ENCODE data around the gene TCOF1.

TCOF1 gene

DNA sequence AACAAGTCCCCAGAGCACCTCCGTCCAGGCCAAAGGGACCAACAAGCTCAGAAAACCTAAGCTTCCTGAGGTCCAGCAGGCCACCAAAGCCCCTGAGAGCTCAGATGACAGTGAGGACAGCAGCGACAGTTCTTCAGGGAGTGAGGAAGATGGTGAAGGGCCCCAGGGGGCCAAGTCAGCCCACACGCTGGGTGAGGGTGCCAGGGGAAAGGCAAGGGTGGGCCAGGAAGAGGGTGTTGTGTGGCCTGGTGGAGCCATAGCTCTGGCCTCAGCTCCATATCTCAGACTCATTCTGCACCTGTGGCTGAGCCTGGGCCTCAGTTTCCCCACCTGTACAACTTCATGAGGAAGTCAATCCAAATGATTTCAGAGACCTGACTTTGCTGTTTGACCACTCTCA, 34.5 kb downstream of the TCOF1 start:
- TF ChIP-seq SUZ12 (IDR thresholded peaks at IDR 0.05; ENCODE audit: extremely low read depth, insufficient read depth, insufficient read length): no peak
- DNase-seq (ENCODE audit: low read depth, low spot score): no peak
- no peak overlapping the region for H3K4me3 ChIP-seq (ENCODE audit: insufficient read length, low read depth)
- no peaks in the 10 kb centered on the region for H3K4me1 ChIP-seq (ENCODE audit: insufficient read depth, insufficient read length)
- no peaks in the 10 kb centered on the region for H3K27me3 ChIP-seq (ENCODE audit: insufficient read depth, insufficient read length)
- H3K9ac ChIP-seq (ENCODE audit: insufficient read length, low read depth): no peak overlapping the region
- H3K9me3 ChIP-seq (ENCODE audit: insufficient read depth, low read length): no peaks in the 10 kb centered on the region
- peaks cover 97% of the 10 kb centered on the region for H3K36me3 ChIP-seq (ENCODE audit: insufficient read depth, insufficient read length, low read length)

DNA sequence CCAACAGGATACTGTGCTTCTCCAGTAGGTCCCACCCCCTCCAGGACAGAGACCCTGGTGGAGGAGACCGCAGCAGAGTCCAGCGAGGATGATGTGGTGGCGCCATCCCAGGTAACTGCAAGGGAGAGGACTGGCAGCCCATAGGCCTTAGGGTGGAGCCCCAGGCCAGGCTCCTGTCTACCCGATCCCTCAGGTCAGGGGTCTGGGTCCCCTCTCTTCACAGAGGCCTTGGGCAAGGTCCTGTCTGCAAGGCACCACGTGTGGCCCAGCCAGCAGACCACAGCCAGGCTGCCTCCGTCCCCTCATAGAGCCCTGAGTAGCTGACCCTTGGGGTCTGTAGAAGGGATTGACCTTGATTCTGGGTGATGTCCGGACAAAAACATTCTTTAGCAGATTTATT, 35.2 kb downstream of the TCOF1 start:
- no peak for DNase-seq (ENCODE audit: low read depth, low spot score)
- H3K4me1 ChIP-seq (ENCODE audit: insufficient read depth, insufficient read length): no peaks in the 10 kb centered on the region
- H3K36me3 ChIP-seq (ENCODE audit: insufficient read depth, insufficient read length, low read length): peaks cover 97% of the 10 kb centered on the region
- H3K9me3 ChIP-seq (ENCODE audit: insufficient read depth, low read length): no peaks in the 10 kb centered on the region
- H3K9ac ChIP-seq (ENCODE audit: insufficient read length, low read depth): no peak overlapping the region
- H3K27me3 ChIP-seq (ENCODE audit: insufficient read depth, insufficient read length): no peaks in the 10 kb centered on the region
- no peak for TF ChIP-seq ZNF274 (IDR thresholded peaks at IDR 0.05; ENCODE audit: low read depth, low read length)
- no peak for TF ChIP-seq YY1 (IDR thresholded peaks at IDR 0.05; ENCODE audit: insufficient read depth, insufficient read length)
- no peak for TF ChIP-seq SUZ12 (IDR thresholded peaks at IDR 0.05; ENCODE audit: extremely low read depth, insufficient read depth, insufficient read length)
- no peak overlapping the region for H3K4me3 ChIP-seq (ENCODE audit: insufficient read length, low read depth)

DNA sequence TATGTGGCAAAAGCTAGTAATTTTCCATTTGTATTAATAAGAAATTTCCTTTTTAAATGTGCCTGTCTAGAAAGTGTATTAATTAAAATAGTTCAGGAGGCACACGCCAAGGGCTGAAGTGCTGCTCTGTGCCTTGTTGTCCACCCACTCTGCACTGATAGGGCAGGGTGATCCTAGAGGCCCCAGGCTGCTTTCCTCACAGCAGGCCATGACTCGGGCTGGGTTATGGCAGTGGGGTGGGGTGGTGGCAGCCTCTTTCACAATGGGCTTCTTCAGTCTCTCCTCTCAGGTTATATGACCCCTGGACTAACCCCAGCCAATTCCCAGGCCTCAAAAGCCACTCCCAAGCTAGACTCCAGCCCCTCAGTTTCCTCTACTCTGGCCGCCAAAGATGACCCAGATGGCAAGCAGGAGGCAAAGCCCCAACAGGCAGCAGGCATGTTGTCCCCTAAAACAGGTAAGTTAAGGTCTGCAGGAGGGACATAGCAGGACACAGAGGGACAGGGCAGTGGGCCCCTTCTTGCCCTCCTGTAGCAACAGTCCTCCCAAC, 35.7 kb downstream of the TCOF1 start:
- no peak overlapping the region for H3K9ac ChIP-seq (ENCODE audit: insufficient read length, low read depth)
- no peaks in the 10 kb centered on the region for H3K27me3 ChIP-seq (ENCODE audit: insufficient read depth, insufficient read length)
- no peak for DNase-seq (ENCODE audit: low read depth, low spot score)
- H3K4me1 ChIP-seq (ENCODE audit: insufficient read depth, insufficient read length): no peaks in the 10 kb centered on the region
- no peaks in the 10 kb centered on the region for H3K9me3 ChIP-seq (ENCODE audit: insufficient read depth, low read length)
- H3K4me3 ChIP-seq (ENCODE audit: insufficient read length, low read depth): no peak overlapping the region
- TF ChIP-seq SUZ12 (IDR thresholded peaks at IDR 0.05; ENCODE audit: extremely low read depth, insufficient read depth, insufficient read length) (no peak), ZNF274 (IDR thresholded peaks at IDR 0.05; ENCODE audit: low read depth, low read length) (no peak), YY1 (IDR thresholded peaks at IDR 0.05; ENCODE audit: insufficient read depth, insufficient read length) (no peak)
- peaks cover 97% of the 10 kb centered on the region for H3K36me3 ChIP-seq (ENCODE audit: insufficient read depth, insufficient read length, low read length)

DNA sequence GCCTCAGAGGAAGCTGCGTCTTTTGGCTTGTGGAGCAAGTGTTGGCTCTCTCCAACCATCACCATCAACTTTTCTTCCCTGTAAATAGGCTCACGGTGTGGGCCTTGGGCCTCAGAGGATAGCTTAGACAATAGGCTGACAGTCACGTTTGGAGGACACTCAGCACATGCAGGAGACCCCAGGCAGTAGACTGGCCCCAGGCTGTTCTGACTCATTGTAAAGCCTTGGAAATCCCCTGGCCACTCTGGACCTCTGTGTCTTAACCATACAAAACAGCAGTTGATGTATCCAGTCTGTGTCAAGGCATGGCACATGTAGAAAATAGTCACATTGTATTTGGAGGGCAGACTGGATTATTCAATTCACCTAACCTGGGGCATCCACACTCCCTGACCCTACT, 36.6 kb downstream of the TCOF1 start:
- Histone ChIP-seq H3K27me3 (ENCODE audit: insufficient read depth, insufficient read length) (no peaks in the 10 kb centered on the region), H3K9me3 (ENCODE audit: insufficient read depth, low read length) (no peaks in the 10 kb centered on the region)

DNA sequence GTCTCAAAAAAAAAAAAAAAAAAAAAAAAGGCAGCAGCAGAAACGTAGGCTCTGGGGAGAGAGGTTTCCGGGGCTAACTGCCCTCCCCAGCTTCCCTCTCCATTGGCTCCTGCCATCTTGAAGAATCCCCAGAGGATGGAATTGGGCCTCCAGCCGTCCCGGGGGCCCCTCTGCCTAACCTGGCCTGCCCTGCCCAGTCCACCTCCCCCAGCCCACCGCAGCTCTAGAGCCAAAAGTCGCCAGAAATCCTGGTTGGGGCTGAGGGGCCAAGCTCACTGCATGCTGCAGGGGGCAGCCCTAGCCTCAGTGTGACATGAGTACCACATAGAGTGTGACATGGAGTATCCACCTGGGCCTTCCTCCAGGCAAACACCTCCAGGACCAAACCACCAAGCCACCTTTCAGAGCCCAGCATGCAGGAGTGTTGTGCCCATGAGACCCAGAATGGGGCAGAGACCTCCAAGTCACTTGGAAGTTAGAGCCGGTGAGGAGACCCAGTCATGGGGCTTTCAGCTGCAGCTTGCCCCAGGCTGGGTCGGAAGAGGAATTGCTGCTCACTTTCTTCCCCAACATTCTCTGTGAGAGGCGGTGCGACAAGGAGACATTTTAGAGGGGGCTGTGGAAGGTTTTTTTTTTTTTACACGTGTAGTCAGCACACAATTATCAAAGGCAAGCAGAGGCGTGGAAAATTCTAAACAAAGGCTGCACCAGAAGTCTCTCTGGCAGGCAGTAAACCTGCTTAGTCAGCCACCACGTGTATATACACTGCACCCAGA, 37.6 kb downstream of the TCOF1 start:
- no peaks in the 10 kb centered on the region for H3K9me3 ChIP-seq (ENCODE audit: insufficient read depth, low read length)
- TF ChIP-seq SUZ12 (IDR thresholded peaks at IDR 0.05; ENCODE audit: extremely low read depth, insufficient read depth, insufficient read length) (no peak), ZNF274 (IDR thresholded peaks at IDR 0.05; ENCODE audit: low read depth, low read length) (no peak), YY1 (IDR thresholded peaks at IDR 0.05; ENCODE audit: insufficient read depth, insufficient read length) (no peak)
- no peak overlapping the region for H3K4me3 ChIP-seq (ENCODE audit: insufficient read length, low read depth)
- H3K36me3 ChIP-seq (ENCODE audit: insufficient read depth, insufficient read length, low read length): peaks cover 97% of the 10 kb centered on the region
- H3K4me1 ChIP-seq (ENCODE audit: insufficient read depth, insufficient read length): no peaks in the 10 kb centered on the region
- no peak for DNase-seq (ENCODE audit: low read depth, low spot score)
- H3K9ac ChIP-seq (ENCODE audit: insufficient read length, low read depth): no peak overlapping the region
- H3K27me3 ChIP-seq (ENCODE audit: insufficient read depth, insufficient read length): no peaks in the 10 kb centered on the region

More for the DNA sequence above, 36.6 kb downstream of the TCOF1 start:
- DNase-seq (ENCODE audit: low read depth, low spot score): no peak
- H3K36me3 ChIP-seq (ENCODE audit: insufficient read depth, insufficient read length, low read length): peaks cover 97% of the 10 kb centered on the region
- H3K4me3 ChIP-seq (ENCODE audit: insufficient read length, low read depth): no peak overlapping the region
- TF ChIP-seq ZNF274 (IDR thresholded peaks at IDR 0.05; ENCODE audit: low read depth, low read length) (no peak), YY1 (IDR thresholded peaks at IDR 0.05; ENCODE audit: insufficient read depth, insufficient read length) (no peak), SUZ12 (IDR thresholded peaks at IDR 0.05; ENCODE audit: extremely low read depth, insufficient read depth, insufficient read length) (no peak)
- no peak overlapping the region for H3K9ac ChIP-seq (ENCODE audit: insufficient read length, low read depth)
- no peaks in the 10 kb centered on the region for H3K4me1 ChIP-seq (ENCODE audit: insufficient read depth, insufficient read length)

DNA sequence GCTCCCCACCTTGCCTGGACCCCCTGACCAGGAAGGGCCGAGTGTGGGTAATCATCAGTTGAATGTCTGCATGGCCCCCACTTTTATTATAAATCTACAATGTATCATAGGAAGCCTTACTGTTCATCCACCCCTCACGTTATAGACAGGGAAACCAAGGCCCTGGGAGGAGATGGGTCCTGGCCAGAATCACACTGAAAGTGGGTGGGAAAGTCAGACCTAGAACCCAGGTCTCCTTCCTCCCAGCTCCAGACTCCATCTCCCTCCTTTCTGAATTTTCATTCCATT, 38.1 kb downstream of the TCOF1 start:
- Histone ChIP-seq H3K36me3 (ENCODE audit: insufficient read depth, insufficient read length, low read length) (peaks cover 98% of the 10 kb centered on the region), H3K9me3 (ENCODE audit: insufficient read depth, low read length) (no peaks in the 10 kb centered on the region), H3K4me1 (ENCODE audit: insufficient read depth, insufficient read length) (no peaks in the 10 kb centered on the region), H3K9ac (ENCODE audit: insufficient read length, low read depth) (no peak overlapping the region), H3K27me3 (ENCODE audit: insufficient read depth, insufficient read length) (no peaks in the 10 kb centered on the region), H3K4me3 (ENCODE audit: insufficient read length, low read depth) (no peak overlapping the region)
- TF ChIP-seq SUZ12 (IDR thresholded peaks at IDR 0.05; ENCODE audit: extremely low read depth, insufficient read depth, insufficient read length) (no peak), ZNF274 (IDR thresholded peaks at IDR 0.05; ENCODE audit: low read depth, low read length) (no peak), YY1 (IDR thresholded peaks at IDR 0.05; ENCODE audit: insufficient read depth, insufficient read length) (no peak)
- no peak for DNase-seq (ENCODE audit: low read depth, low spot score)

DNA sequence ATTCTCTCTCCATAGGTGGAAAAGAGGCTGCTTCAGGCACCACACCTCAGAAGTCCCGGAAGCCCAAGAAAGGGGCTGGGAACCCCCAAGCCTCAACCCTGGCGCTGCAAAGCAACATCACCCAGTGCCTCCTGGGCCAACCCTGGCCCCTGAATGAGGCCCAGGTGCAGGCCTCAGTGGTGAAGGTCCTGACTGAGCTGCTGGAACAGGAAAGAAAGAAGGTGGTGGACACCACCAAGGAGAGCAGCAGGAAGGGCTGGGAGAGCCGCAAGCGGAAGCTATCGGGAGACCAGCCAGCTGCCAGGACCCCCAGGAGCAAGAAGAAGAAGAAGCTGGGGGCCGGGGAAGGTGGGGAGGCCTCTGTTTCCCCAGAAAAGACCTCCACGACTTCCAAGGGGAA, 38.8 kb downstream of the TCOF1 start:
- peaks cover 98% of the 10 kb centered on the region for H3K36me3 ChIP-seq (ENCODE audit: insufficient read depth, insufficient read length, low read length)
- no peak for TF ChIP-seq SUZ12 (IDR thresholded peaks at IDR 0.05; ENCODE audit: extremely low read depth, insufficient read depth, insufficient read length)
- TF ChIP-seq YY1 (IDR thresholded peaks at IDR 0.05; ENCODE audit: insufficient read depth, insufficient read length): no peak
- TF ChIP-seq ZNF274 (IDR thresholded peaks at IDR 0.05; ENCODE audit: low read depth, low read length): no peak
- no peak overlapping the region for H3K9ac ChIP-seq (ENCODE audit: insufficient read length, low read depth)
- DNase-seq (ENCODE audit: low read depth, low spot score): no peak
- H3K9me3 ChIP-seq (ENCODE audit: insufficient read depth, low read length): no peaks in the 10 kb centered on the region
- H3K27me3 ChIP-seq (ENCODE audit: insufficient read depth, insufficient read length): no peaks in the 10 kb centered on the region
- H3K4me3 ChIP-seq (ENCODE audit: insufficient read length, low read depth): no peak overlapping the region
- H3K4me1 ChIP-seq (ENCODE audit: insufficient read depth, insufficient read length): no peaks in the 10 kb centered on the region
